Ectodermal cell (in vitro differentiated cells): ENCODE results near the gene PDGFA.

Experiments used
- H3K27ac ChIP-seq: 2 replicates; pipeline ENCODE4 v1.7.0; 2013; ENCODE audit warnings: mild to moderate bottlenecking, low read depth, low read length; ENCODE audit not compliant: insufficient read depth, poor library complexity, severe bottlenecking
- H3K27me3 ChIP-seq: 2 replicates; pipeline ENCODE4 v1.7.0; 2013; ENCODE audit warnings: mild to moderate bottlenecking, low read length; ENCODE audit not compliant: insufficient read depth, control insufficient read depth, poor library complexity, severe bottlenecking
- H3K36me3 ChIP-seq: one replicate; pipeline ENCODE4 v1.7.0; 2013; ENCODE audit warnings: low read length; ENCODE audit not compliant: control insufficient read depth, insufficient read depth
- H3K4me1 ChIP-seq: one replicate; pipeline ENCODE4 v1.7.0; 2013; ENCODE audit warnings: low read length; ENCODE audit not compliant: control insufficient read depth, insufficient read depth
- H3K4me3 ChIP-seq: 2 replicates; pipeline ENCODE4 v1.7.0; 2013; ENCODE audit warnings: low read depth, low read length, control low read depth; ENCODE audit not compliant: insufficient read depth
- H3K9me3 ChIP-seq: 2 replicates; pipeline ENCODE4 v1.7.0; 2013; ENCODE audit warnings: mild to moderate bottlenecking, low read length, moderate library complexity; ENCODE audit not compliant: control insufficient read depth
- WGBS, 2 experiments: methylation state at CpG; one replicate each; pipeline ENCODE4 v1.1.7; 2013; ENCODE audit warnings: missing lambda C conversion rate in 2 of 2; 5-methylcytosine and 5-hydroxymethylcytosine counted together

Gene PDGFA

GRCh38 chr7:510131-510481, 9.5 kb downstream of the PDGFA start:
- 95% methylated on average over 17 of the region's 17 CpGs for WGBS, 2 experiments

GRCh38 chr7:509426-510130, 10.1 kb downstream of the PDGFA start:
- WGBS, 2 experiments = 93 to 94% methylated on average over 20 of the region's 20 CpGs
- Histone ChIP-seq H3K9me3 (no peaks in the 10 kb centered on the region), H3K4me1 (peaks cover under 1% of the 10 kb centered on the region), H3K27ac (no peak overlapping the region), H3K4me3 (no peak overlapping the region), H3K27me3 (no peaks in the 10 kb centered on the region), H3K36me3 (no peaks in the 10 kb centered on the region)

More at GRCh38 chr7:510131-510481, 9.5 kb downstream of the PDGFA start:
- Histone ChIP-seq H3K4me3 (no peak overlapping the region), H3K9me3 (no peaks in the 10 kb centered on the region), H3K4me1 (peaks cover 6% of the 10 kb centered on the region), H3K27ac (no peak overlapping the region), H3K27me3 (no peaks in the 10 kb centered on the region), H3K36me3 (no peaks in the 10 kb centered on the region)

GRCh38 chr7:508461-509170, 11.0 kb downstream of the PDGFA start:
- 91 to 93% methylated on average over 12 of the region's 12 CpGs for WGBS, 2 experiments
- no peaks in the 10 kb centered on the region for H3K9me3 ChIP-seq
- H3K36me3 ChIP-seq = no peaks in the 10 kb centered on the region
- H3K27me3 ChIP-seq = no peaks in the 10 kb centered on the region
- H3K4me1 ChIP-seq = peaks cover 1% of the 10 kb centered on the region
- H3K4me3 ChIP-seq = no peak overlapping the region
- H3K27ac ChIP-seq = no peak overlapping the region

GRCh38 chr7:507623-508300, 11.9 kb downstream of the PDGFA start:
- H3K9me3 ChIP-seq = no peaks in the 10 kb centered on the region
- H3K4me3 ChIP-seq = no peak overlapping the region
- H3K27ac ChIP-seq = no peak overlapping the region
- WGBS, 2 experiments = 83 to 87% methylated on average over 12 to 16 of the region's 17 CpGs
- no peaks in the 10 kb centered on the region for H3K36me3 ChIP-seq
- H3K27me3 ChIP-seq = no peaks in the 10 kb centered on the region
- peaks cover 6% of the 10 kb centered on the region for H3K4me1 ChIP-seq

- peaks cover 6% of the 10 kb centered on the region for H3K4me1 ChIP-seq
- no peaks in the 10 kb centered on the region for H3K36me3 ChIP-seq
- H3K27me3 ChIP-seq = no peaks in the 10 kb centered on the region
- H3K27ac ChIP-seq = no peak overlapping the region
- H3K9me3 ChIP-seq = no peaks in the 10 kb centered on the region
- H3K4me3 ChIP-seq = no peak overlapping the region
- WGBS, 2 experiments = 93 to 94% methylated on average over 15 of the region's 15 CpGs
Observed at GRCh38 chr7:506921-507622, 12.6 kb downstream of the PDGFA start.

- 93 to 95% methylated on average over 11 of the region's 11 CpGs for whole genome bisulfite sequencing, 2 experiments
- Histone ChIP-seq H3K4me3 (no peak overlapping the region), H3K36me3 (no peaks in the 10 kb centered on the region), H3K27me3 (no peaks in the 10 kb centered on the region), H3K4me1 (peaks cover 6% of the 10 kb centered on the region), H3K9me3 (no peaks in the 10 kb centered on the region), H3K27ac (no peak overlapping the region)
Observed at GRCh38 chr7:506391-506831, 13.2 kb downstream of the PDGFA start.

GRCh38 chr7:505171-505570, 14.5 kb downstream of the PDGFA start:
- H3K4me1 ChIP-seq = peaks cover 6% of the 10 kb centered on the region
- WGBS, 2 experiments = 88 to 89% methylated on average over 16 of the region's 16 CpGs
- H3K4me3 ChIP-seq = no peak overlapping the region
- no peaks in the 10 kb centered on the region for H3K9me3 ChIP-seq
- no peaks in the 10 kb centered on the region for H3K36me3 ChIP-seq
- H3K27me3 ChIP-seq = no peaks in the 10 kb centered on the region
- H3K27ac ChIP-seq = no peak overlapping the region

- Histone ChIP-seq H3K4me3 (no peak overlapping the region), H3K36me3 (no peaks in the 10 kb centered on the region), H3K4me1 (peaks cover 6% of the 10 kb centered on the region), H3K27ac (no peak overlapping the region), H3K27me3 (no peaks in the 10 kb centered on the region), H3K9me3 (no peaks in the 10 kb centered on the region)
- 89 to 92% methylated on average over 34 of the region's 34 CpGs for WGBS, 2 experiments
Observed at GRCh38 chr7:504221-505111, 15.2 kb downstream of the PDGFA start.

GRCh38 chr7:503575-504111, 16.0 kb downstream of the PDGFA start:
- Histone ChIP-seq H3K9me3 (no peaks in the 10 kb centered on the region), H3K27ac (no peak overlapping the region), H3K4me3 (no peak overlapping the region), H3K36me3 (peaks cover 5% of the 10 kb centered on the region), H3K27me3 (no peaks in the 10 kb centered on the region), H3K4me1 (peaks cover 6% of the 10 kb centered on the region)
- 89 to 90% methylated on average over 20 of the region's 20 CpGs for WGBS, 2 experiments
